Ishikawa (cell line): ENCODE data around the gene GATAD2B.

Source experiments
- CEBPB ChIP-seq: IDR thresholded peaks from 2 replicates; pipeline ENCODE4 v1.6.1; 2012
- EP300 ChIP-seq: IDR thresholded peaks from 2 replicates; pipeline ENCODE4 v1.6.1; 2012; ENCODE audit warnings: borderline replicate concordance
- FOXM1 ChIP-seq: IDR thresholded peaks from 2 replicates; pipeline ENCODE4 v1.6.1; 2012; ENCODE audit warnings: low read depth, borderline replicate concordance
- RAD21 ChIP-seq: IDR thresholded peaks from 2 replicates; pipeline ENCODE4 v1.6.1; 2012; ENCODE audit warnings: low read depth
- YY1 ChIP-seq: IDR thresholded peaks from 2 replicates; pipeline ENCODE4 v1.6.1; 2012; ENCODE audit warnings: low read depth
- TF ChIP-seq, protein P1 (sequence below): IDR thresholded peaks from 2 replicates; pipeline ENCODE4 v1.6.1; 2012
- TF ChIP-seq, protein P2 (sequence below): IDR thresholded peaks from 2 replicates; pipeline ENCODE4 v1.6.1; 2012; ENCODE audit warnings: low read depth, mild to moderate bottlenecking
- TF ChIP-seq, protein P3 (sequence below): IDR thresholded peaks from 2 replicates; pipeline ENCODE4 v1.6.1; 2012

DNA sequence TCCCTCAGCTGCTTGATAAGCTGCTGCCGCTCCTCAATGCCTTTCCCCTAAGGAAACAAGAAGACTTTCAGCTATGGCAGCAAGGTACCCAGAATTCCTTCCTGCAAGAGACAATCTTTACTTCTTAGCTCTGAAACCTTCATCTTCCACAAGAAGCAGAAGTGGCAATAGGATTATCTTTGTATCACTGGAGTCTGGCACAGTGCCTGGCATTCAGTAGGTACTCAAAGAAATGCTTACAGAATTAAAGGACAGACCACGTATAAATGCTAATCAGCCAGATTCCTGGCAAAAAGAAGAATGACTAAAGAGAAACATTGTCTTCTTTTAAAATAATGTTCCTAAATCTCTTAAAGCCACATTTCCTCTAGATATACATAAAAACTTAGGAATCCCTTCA, 103.9 kb downstream of the GATAD2B start:
- TF ChIP-seq EP300 (no peak), YY1 (no peak), CEBPB (no peak), FOXM1 (no peak), RAD21 (no peak)
- TF ChIP-seq, protein P1, sequence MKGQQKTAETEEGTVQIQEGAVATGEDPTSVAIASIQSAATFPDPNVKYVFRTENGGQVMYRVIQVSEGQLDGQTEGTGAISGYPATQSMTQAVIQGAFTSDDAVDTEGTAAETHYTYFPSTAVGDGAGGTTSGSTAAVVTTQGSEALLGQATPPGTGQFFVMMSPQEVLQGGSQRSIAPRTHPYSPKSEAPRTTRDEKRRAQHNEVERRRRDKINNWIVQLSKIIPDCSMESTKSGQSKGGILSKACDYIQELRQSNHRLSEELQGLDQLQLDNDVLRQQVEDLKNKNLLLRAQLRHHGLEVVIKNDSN, result no peak
- TF ChIP-seq, protein P2, sequence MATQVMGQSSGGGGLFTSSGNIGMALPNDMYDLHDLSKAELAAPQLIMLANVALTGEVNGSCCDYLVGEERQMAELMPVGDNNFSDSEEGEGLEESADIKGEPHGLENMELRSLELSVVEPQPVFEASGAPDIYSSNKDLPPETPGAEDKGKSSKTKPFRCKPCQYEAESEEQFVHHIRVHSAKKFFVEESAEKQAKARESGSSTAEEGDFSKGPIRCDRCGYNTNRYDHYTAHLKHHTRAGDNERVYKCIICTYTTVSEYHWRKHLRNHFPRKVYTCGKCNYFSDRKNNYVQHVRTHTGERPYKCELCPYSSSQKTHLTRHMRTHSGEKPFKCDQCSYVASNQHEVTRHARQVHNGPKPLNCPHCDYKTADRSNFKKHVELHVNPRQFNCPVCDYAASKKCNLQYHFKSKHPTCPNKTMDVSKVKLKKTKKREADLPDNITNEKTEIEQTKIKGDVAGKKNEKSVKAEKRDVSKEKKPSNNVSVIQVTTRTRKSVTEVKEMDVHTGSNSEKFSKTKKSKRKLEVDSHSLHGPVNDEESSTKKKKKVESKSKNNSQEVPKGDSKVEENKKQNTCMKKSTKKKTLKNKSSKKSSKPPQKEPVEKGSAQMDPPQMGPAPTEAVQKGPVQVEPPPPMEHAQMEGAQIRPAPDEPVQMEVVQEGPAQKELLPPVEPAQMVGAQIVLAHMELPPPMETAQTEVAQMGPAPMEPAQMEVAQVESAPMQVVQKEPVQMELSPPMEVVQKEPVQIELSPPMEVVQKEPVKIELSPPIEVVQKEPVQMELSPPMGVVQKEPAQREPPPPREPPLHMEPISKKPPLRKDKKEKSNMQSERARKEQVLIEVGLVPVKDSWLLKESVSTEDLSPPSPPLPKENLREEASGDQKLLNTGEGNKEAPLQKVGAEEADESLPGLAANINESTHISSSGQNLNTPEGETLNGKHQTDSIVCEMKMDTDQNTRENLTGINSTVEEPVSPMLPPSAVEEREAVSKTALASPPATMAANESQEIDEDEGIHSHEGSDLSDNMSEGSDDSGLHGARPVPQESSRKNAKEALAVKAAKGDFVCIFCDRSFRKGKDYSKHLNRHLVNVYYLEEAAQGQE, result no peak
- TF ChIP-seq, protein P3, sequence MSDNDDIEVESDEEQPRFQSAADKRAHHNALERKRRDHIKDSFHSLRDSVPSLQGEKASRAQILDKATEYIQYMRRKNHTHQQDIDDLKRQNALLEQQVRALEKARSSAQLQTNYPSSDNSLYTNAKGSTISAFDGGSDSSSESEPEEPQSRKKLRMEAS, result no peak
